HEK293 (cell line): Measurements from ENCODE around the gene ARHGAP22.

ENCODE experiments used
- CTCF ChIA-PET: fragments of 350-600 bp; formaldehyde crosslinking; extraction: SDS; loops from one replicate; lab custom pipeline; 2021; ENCODE audit warnings: antibody characterized with exemption; lab: Yijun Ruan, JAX
- POLR2A ChIA-PET: fragments of 300-600 bp; formaldehyde crosslinking; extraction: SDS; loops from one replicate; lab custom pipeline; 2020; ENCODE audit warnings: antibody characterized with exemption, inconsistent platforms; lab: Yijun Ruan, JAX
- H3K27ac ChIP-seq: fragments of 200-500 bp; sonication (Bioruptor generic); 2 replicates; pipeline ENCODE4 v1.5.1; 2014; ENCODE audit warnings: low read depth, low read length, control low read depth, inconsistent platforms; ENCODE audit errors: extremely low read depth
- H3K36me3 ChIP-seq, 2 experiments: fragments of 200-500 bp in 1 of 2; sonication (Bioruptor generic) in 1 of 2; 1 replicate in 1 of 2; 2 replicates in 1 of 2; pipeline ENCODE4 v1.5.1; 2014 to 2017; ENCODE audit warnings: inconsistent platforms in 2 of 2, low read length in 2 of 2; ENCODE audit not compliant: control insufficient read depth in 2 of 2, insufficient read depth in 1 of 2
- H3K4me1 ChIP-seq: fragments of 200-500 bp; sonication (Bioruptor generic); 2 replicates; pipeline ENCODE4 v1.5.1; 2014; ENCODE audit warnings: mild to moderate bottlenecking, low read length, inconsistent platforms; ENCODE audit not compliant: control insufficient read depth, insufficient read depth
- H3K4me3 ChIP-seq: 2 replicates; pipeline ENCODE4 v1.5.1; 2011; ENCODE audit warnings: low read depth, mild to moderate bottlenecking, control low read depth, low read length, moderate library complexity
- H3K9me3 ChIP-seq: fragments of 200-500 bp; sonication (Bioruptor generic); 2 replicates; pipeline ENCODE4 v1.5.1; 2014; ENCODE audit warnings: low read depth, low read length, inconsistent platforms; ENCODE audit not compliant: control insufficient read depth, insufficient read depth
- HOXC10 ChIP-seq: sonication (generic); formaldehyde crosslinking; IDR thresholded peaks from 2 replicates; pipeline ENCODE4 v1.8.1; 2023; ENCODE audit warnings: mild to moderate bottlenecking, missing genetic modification reagents
- HOXD13 ChIP-seq: sonication (generic); formaldehyde crosslinking; IDR thresholded peaks from 2 replicates; pipeline ENCODE4 v1.8.0; 2022; ENCODE audit warnings: missing genetic modification reagents, borderline replicate concordance
- MZF1 ChIP-seq: fragments of 450-650 bp; formaldehyde crosslinking; IDR thresholded peaks from 2 replicates; pipeline ENCODE4 v1.5.1; 2017; ENCODE audit warnings: missing biosample characterization, missing genetic modification characterization, borderline replicate concordance
- SP7 ChIP-seq: fragments of 450-650 bp; formaldehyde crosslinking; IDR thresholded peaks from 2 replicates; pipeline ENCODE4 v1.5.1; 2016; ENCODE audit warnings: missing biosample characterization, missing genetic modification characterization
- YY1 ChIP-seq: fragments of 450-650 bp; formaldehyde crosslinking; IDR thresholded peaks from 2 replicates; pipeline ENCODE4 v1.5.1; 2018; ENCODE audit warnings: missing biosample characterization, missing genetic modification characterization
- ZNF132 ChIP-seq: fragments of 450-650 bp; formaldehyde crosslinking; IDR thresholded peaks from 2 replicates; pipeline ENCODE4 v1.5.1; 2017; ENCODE audit warnings: missing biosample characterization, missing genetic modification characterization, borderline replicate concordance
- ZNF146 ChIP-seq: fragments of 450-650 bp; formaldehyde crosslinking; IDR thresholded peaks from 2 replicates; pipeline ENCODE4 v1.5.1; 2016; ENCODE audit warnings: missing biosample characterization, missing genetic modification characterization
- ZNF155 ChIP-seq: fragments of 450-650 bp; formaldehyde crosslinking; IDR thresholded peaks from 2 replicates; pipeline ENCODE4 v1.5.1; 2016; ENCODE audit warnings: missing biosample characterization, missing genetic modification characterization
- ZNF223 ChIP-seq: fragments of 450-650 bp; formaldehyde crosslinking; IDR thresholded peaks from 2 replicates; pipeline ENCODE4 v1.5.1; 2016; ENCODE audit warnings: missing biosample characterization, missing genetic modification characterization
- ZNF391 ChIP-seq: fragments of 450-650 bp; formaldehyde crosslinking; IDR thresholded peaks from 2 replicates; pipeline ENCODE4 v1.5.1; 2016; ENCODE audit warnings: low read depth, missing biosample characterization, missing genetic modification characterization, borderline replicate concordance
- ZNF473 ChIP-seq: fragments of 450-650 bp; formaldehyde crosslinking; IDR thresholded peaks from 2 replicates; pipeline ENCODE4 v1.5.1; 2017; ENCODE audit warnings: missing biosample characterization, missing genetic modification characterization
- ZNF76 ChIP-seq: fragments of 450-650 bp; formaldehyde crosslinking; IDR thresholded peaks from 2 replicates; pipeline ENCODE4; 2016; ENCODE audit warnings: low read depth, missing biosample characterization, missing genetic modification characterization, borderline replicate concordance
- ZNF792 ChIP-seq: fragments of 450-650 bp; formaldehyde crosslinking; IDR thresholded peaks from 2 replicates; pipeline ENCODE4 v1.5.1; 2016; ENCODE audit warnings: missing biosample characterization, missing genetic modification characterization
- ZNF830 ChIP-seq: fragments of 450-650 bp; IDR thresholded peaks from 2 replicates; pipeline ENCODE4 v1.5.0; 2018; ENCODE audit warnings: missing biosample characterization, missing genetic modification characterization, low read depth, mild to moderate bottlenecking, moderate library complexity
- TF ChIP-seq, protein P1 (sequence below): fragments of 450-650 bp; formaldehyde crosslinking; IDR thresholded peaks from 2 replicates; pipeline ENCODE4 v1.5.1; 2016; ENCODE audit warnings: missing biosample characterization, missing genetic modification characterization
- TF ChIP-seq, protein P2 (sequence below): fragments of 450-650 bp; formaldehyde crosslinking; IDR thresholded peaks from 2 replicates; pipeline ENCODE4 v1.5.1; 2016; ENCODE audit warnings: missing biosample characterization, missing genetic modification characterization
- TF ChIP-seq, protein P3 (sequence below): fragments of 450-650 bp; formaldehyde crosslinking; IDR thresholded peaks from 2 replicates; pipeline ENCODE4 v1.5.1; 2016; ENCODE audit warnings: missing biosample characterization, missing genetic modification characterization

Gene ARHGAP22

DNA sequence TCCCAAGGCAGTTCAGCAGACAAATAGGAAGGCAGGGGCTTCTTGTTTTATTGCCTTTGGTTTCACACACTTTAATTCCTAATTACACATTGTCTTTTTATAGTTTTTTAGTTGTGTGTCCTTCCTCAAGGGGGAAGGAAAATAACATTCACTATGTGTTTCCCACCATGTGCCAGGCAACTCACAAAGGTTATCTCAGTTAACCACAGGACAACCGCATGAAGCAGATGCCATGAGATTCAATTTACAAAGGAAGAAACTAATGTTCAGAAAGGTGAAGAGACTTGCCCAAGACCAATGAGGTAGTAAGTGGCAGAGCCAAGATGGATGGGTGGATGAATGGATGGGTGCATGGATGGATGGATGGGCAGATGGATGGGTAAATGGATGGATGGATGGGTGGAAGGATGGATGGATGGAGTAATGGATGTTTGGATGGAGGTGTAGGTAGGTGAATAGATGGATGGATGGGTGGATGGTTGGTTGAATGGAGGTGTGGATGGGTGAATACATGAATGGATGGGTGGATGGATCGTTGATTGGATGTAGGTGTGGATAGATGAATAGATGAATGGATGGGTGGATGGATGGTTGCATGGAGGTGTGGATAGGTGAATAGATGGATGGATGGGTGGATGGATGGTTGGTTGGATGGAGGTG lies 77.9 kb downstream of the ARHGAP22 start (continued):
- no peak for TF ChIP-seq ZNF132 (tag by site-specific recombination)
- TF ChIP-seq SP7 = no peak

DNA sequence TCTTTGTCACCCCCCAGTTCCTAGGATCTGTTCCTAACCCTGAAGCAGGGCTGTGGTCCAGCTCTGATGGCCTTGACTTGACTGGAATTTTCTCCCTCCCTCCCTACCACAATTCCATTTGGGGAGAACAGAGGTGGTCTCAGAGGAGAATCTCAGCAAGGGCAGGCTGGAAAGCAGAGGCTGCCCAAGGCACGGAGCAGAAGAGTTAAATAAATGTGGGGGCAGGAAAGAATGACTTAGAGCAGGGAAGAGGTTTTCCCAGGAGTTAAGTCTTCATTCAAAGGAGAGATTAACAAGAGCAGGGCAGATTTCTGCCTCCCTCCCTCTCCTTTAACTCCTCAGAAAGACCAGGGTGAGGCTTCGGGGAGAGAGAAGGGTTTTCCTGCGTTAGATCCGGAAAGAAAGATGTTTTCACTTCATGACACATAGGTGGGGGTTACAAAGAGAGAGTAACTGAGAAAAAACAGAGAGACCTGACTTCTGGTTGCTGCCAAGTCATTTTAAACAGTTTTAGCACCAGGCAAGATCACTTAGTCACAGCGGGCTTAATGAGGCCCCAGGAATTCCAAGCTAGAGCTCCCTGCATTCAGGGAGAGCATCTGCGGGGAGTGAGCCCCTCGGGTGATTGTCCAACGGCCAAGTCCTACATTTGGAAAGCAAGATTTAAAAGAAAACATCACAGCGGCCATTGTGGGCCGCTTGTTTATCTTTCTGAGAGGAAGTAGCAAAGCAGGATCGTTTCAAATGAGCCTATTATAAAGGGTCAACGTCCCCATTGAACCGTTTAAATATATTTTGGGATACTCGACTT lies 78.7 kb downstream of the ARHGAP22 start:
- ChIA-PET POLR2A (interaction anchor here (1.1 kb wide), 1 partner anchor 17 kb away, joined by 3 read pairs; no protein-coding TSS in a partner anchor), CTCF (interaction anchor here (0.7 to 1.0 kb wide), 2 partner anchors 17 to 673 kb away, joined by 4 to 5 read pairs; no protein-coding TSS in a partner anchor)
- Histone ChIP-seq H3K9me3 (no peaks in the 10 kb centered on the region), H3K4me1 (no peaks in the 10 kb centered on the region), H3K36me3 (no peaks in the 10 kb centered on the region), H3K27ac (no peak overlapping the region), H3K4me3 (no peak overlapping the region)
- TF ChIP-seq ZNF155 = no peak

DNA sequence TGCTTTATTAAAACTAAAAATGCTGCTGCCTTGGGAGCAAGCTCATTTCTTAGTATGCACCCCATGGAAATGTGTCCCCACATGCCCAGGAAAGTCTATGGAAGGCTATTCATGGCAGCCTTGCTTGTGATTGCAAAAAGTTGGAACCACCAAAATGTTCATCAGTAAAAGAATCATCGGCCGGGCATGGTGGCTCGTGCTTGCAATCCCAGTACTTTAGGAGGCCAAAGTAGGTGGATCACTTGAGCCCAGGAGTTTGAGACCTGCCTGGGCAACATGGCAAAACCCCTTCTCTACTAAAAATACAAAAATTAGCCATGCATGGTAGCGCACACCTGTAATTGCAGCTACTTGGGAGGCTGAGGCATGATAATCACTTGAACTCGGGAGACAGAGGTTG lies 79.8 kb downstream of the ARHGAP22 start:
- H3K4me3 ChIP-seq = no peak overlapping the region
- CTCF ChIA-PET = interaction anchor here (0.6 to 2.2 kb wide), 24 partner anchors 8 to 450 kb away, joined by 3 to 16 read pairs (median 4); no protein-coding TSS in a partner anchor
- POLR2A ChIA-PET = no interaction called here
- TF ChIP-seq ZNF792 (tag by site-specific recombination) (no peak), ZNF223 (tag by site-specific recombination) (no peak), ZNF473 (tag by site-specific recombination) (no peak), ZNF132 (tag by site-specific recombination) (no peak), YY1 (tag by site-specific recombination) (no peak), ZNF146 (no peak), ZNF76 (tag by site-specific recombination) (no peak), HOXC10 (CRISPR knock-in tag) (no peak), HOXD13 (no peak), ZNF391 (no peak), ZNF830 (tag by site-specific recombination) (no peak), MZF1 (tag by site-specific recombination) (no peak)
- TF ChIP-seq, protein P1, sequence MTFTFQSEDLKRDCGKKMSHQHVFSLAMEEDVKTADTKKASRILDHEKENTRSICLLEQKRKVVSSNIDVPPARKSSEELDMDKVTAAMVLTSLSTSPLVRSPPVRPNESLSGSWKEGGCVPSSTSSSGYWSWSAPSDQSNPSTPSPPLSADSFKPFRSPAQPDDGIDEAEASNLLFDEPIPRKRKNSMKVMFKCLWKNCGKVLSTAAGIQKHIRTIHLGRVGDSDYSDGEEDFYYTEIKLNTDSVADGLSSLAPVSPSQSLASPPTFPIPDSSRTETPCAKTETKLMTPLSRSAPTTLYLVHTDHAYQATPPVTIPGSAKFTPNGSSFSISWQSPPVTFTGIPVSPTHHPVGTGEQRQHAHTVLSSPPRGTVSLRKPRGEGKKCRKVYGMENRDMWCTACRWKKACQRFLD (tag by site-specific recombination) = no peak
- TF ChIP-seq, protein P2, sequence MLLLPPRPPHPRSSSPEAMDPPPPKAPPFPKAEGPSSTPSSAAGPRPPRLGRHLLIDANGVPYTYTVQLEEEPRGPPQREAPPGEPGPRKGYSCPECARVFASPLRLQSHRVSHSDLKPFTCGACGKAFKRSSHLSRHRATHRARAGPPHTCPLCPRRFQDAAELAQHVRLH (tag by site-specific recombination) = no peak
- TF ChIP-seq, protein P3, sequence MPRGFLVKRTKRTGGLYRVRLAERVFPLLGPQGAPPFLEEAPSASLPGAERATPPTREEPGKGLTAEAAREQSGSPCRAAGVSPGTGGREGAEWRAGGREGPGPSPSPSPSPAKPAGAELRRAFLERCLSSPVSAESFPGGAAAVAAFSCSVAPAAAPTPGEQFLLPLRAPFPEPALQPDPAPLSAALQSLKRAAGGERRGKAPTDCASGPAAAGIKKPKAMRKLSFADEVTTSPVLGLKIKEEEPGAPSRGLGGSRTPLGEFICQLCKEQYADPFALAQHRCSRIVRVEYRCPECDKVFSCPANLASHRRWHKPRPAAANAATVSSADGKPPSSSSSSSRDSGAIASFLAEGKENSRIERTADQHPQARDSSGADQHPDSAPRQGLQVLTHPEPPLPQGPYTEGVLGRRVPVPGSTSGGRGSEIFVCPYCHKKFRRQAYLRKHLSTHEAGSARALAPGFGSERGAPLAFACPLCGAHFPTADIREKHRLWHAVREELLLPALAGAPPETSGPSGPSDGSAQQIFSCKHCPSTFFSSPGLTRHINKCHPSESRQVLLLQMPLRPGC (tag by site-specific recombination) = no peak
- TF ChIP-seq, all 188 proteins: peak for 0
- H3K9me3 ChIP-seq = no peaks in the 10 kb centered on the region
- H3K4me1 ChIP-seq = no peaks in the 10 kb centered on the region
- no peak overlapping the region for H3K27ac ChIP-seq
- no peaks in the 10 kb centered on the region for H3K36me3 ChIP-seq
